Stimulated activated CD4-positive, alpha-beta T cell treated with anti-CD3 and anti-CD28 coated beads, Interleukin-2, amount 100 ng/mL, for 24 hours (primary cell): ENCODE data around the gene LTK.

ENCODE experiments used
- DNase-seq, 2 donors: peaks; one replicate each; pipeline ENCODE4 v3.0.0-alpha.2; 2020

LTK gene

DNA sequence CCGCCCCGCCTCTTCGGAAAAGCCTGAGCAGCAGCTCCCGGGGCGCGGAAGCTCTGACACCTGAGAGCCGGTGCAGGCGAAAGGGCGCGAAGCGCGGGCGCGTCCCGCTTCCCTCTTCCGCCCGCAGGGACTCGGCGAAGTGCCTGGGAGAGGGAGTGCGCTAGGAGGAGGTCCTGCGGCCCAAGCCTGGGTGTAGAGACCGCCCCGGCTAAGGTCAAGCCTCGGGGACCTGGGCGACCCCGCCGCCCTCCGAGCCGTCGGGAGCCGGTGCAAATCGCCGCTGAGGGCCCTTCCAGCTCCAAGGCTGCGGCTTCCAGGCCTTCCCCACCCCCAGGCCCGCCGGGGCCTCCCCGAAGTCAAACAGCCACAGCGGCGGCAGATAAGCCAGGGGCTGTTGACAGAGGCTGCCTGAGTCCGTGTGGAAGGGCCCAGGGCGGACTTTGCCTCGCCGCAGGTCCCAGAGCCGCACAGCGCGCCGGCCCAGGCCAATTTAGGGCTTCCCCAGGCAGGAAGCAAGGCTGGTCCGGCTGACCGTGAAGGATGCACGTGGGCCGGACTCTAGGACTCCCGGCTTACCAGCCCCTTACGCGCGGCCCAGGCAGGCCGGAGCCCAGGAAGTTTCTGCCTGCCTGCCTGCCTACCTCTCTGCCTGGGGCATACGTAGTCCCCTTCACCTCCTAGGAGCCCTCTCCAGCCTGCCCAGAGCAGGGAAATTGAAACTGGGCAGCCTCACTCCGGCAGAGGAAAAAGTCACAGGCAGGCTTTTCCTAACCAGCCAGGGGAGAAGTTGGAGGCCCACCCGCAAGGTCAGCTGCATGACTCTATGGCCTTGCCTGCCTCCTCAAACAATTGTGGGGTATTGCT, 17.7 kb downstream of the LTK start:
- peak in 1 of 2 donors; percentile 40 for DNase-seq

DNA sequence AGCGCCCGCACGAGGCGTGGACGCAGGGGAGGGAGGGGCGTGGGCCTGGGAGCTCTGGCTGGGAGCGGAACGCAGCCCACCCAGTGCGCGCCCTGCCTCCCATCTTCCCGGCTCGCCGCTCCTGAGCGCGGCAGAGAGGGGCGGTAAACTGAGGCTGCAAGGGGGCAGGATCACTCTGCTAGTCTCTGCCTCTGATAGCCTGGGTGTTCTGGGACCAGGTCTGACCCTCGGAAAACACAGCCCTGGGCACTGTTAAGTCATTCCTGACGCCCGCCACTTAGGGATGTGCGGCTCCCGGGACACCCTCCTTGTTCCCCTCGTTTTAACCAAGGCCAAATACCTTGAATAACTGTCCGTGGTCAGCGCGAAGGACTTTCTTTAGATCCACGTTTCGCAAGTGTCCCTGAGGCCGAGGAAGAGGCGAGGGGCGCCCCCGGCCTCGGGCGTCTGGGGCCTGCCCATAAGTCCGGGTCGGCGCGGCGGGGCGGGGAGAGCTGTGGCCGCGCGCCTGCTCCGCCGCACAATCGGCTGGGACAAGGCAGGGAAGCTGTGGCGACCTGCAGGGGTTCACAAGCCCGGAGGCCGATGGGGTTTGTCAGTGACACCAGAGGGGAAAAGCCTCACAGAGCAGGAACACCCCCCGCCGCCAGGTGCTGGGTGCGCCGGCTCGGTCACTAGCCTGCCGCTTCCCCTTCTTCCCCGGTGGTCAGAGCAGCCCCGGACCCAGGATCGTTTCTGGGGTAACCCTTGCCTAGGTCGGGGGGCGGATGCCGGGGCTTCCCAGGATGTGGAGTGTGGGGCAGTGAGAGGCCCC, 18.5 kb downstream of the LTK start:
- peak; percentile 53 to 54 for DNase-seq

DNA sequence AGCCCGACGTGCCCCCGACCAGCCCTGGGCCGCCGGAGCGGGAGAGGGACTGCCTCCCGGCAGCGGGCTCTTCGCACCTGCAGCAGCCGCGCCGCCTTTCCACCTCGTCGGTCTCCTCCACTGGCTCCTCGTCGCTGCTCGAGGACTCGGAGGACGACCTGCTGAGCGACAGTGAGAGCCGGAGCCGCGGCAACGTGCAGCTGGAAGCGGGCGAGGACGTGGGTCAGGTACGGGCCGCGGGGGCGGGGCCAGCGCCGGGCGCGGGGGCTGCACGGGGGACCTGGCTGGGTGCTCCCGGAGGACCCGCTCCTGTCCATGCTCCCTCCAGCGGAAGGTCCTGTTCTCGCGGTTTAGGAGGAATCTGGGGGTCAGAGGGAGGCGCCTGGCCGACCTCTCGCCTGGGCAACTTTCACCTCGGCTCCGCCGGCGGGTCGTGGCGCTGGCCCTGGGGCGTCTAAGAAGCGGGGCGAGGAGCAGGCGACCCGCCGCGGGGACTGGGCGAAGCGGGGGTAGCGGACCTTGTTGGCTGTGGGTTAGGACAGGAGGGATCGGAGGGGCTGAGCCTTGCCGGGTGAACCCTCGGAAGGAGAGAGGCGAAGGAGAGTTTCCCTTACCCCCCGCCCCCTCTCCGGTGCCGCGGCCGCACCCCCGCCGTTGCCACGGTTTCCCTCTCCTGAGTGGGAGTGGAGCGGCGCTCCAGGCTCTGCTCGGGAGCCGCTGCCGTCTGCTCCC, 19.3 kb downstream of the LTK start:
- peak; percentile 43 to 56 for DNase-seq

DNA sequence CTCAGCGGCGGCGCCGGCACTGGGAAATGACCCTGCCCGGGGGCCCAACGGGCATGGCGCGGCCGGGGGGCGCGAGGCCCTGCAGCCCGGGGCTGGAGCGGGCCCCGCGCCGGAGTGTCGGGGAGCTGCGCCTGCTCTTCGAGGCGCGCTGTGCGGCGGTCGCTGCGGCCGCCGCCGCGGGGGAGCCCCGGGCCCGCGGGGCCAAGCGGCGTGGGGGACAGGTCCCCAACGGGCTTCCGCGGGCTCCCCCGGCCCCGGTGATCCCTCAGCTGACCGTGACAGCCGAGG, 19.8 kb downstream of the LTK start:
- no peak for DNase-seq

DNA sequence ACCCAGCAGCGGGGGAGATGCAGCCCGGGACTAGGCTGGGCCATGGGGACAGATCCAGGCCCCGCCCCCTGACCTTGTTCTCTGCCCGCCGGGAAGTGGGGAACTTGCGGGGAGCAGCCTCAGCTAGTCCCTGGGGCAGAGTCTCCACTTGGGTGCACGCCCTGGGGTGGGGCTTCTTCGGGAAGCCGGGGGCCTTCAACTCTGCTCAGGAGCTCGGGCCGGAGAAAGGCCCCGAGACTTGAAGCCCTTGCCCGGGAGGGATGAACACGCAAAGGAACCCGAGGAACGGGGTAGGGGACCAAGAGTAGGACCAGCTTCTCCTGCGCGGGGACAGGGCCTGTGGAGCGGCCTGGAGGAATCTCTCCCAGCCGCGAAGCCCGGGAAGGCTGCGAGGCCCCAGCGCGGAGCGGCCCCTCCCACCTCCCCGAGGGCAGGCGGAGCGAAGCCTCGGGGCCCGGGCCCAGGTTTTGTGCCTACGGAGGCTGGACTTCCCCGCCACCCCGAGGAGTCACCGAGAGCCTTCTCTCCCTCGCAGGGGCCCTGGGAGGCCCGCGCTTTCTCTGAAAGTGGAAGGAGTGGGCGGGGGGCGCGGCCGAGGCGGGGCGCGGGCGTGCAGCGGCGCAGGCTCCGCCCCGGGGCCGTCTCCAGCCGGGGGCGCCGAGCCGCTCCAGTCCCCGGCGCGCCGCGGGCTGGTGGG, 20.3 kb downstream of the LTK start, which contains the start of gene ITPKA:
Gene ITPKA (plus strand): TSS at position 670 of the 697 bp plus-strand sequence. CDS start 54 bp downstream, outside the sequence.
- DNase-seq = peak; percentile 91 to 94

DNA sequence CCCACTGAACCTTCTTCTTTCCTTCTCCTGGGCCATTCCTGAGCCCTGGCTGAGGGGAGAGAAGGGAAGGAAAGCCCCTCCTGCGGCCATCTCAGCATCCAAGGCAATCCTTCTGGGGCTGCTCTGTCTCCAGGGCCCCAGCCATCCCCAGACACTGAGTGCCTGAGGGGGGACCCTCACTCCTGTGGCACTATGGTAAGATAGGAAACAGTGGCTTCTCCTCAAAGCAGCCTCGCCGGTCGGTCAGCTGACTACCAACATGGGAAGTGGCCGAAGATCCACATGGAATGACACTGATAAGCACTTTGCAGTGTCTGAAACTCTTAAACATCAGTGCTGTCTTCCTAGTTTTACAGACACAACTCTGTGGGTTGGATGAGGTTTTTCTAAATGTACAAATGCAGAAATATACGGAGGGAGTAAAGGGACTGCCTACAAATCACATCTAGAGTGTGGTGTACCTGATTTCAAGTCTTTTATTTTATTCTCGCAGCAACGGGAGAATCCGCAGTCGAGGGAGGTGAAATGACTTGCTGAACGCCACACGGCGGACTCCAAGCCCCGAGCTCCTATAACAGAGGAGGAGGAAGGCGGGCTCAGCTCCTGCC, 20.9 kb downstream of the LTK start:
- DNase-seq = no peak

DNA sequence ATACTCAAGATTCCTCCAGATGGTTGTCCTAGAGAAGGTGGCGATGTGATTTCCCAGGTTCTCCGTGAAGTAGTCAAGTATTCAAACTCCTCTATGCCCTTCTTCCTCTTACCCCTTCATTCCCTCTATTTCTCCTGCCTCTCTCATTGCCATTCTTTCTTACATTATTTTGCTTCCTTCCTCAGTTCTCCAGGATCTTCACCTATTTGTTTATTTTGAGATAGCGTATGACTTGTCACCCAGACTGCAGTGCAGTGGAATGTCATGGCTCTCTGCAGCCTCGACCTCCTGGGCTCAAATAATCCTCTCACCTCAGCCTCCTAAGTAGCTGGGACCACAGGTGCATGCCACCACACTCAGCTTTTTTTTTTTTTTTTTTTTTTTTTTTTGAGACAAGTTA, 21.7 kb downstream of the LTK start:
- DNase-seq = no peak

DNA sequence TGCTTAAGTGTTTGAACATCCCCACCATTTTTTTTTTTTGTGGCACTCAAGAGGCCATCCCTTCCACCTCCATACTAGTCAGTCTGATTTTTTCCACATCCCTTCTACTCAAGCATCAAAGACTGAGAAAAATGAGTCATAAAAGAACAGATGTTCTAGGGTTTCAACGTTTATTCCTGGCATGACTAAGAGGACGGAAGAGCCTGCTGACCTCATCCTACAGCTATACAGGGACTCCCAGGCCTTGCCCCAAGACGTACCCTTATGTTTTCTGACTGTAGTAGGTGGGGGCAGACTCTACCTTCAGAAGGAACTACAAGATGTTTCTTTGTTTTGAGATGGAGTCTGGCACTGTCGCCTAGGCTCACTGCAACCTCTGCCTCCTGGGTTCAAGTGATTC, 23.3 kb downstream of the LTK start:
- DNase-seq = peak in 1 of 2 donors; percentile 37

DNA sequence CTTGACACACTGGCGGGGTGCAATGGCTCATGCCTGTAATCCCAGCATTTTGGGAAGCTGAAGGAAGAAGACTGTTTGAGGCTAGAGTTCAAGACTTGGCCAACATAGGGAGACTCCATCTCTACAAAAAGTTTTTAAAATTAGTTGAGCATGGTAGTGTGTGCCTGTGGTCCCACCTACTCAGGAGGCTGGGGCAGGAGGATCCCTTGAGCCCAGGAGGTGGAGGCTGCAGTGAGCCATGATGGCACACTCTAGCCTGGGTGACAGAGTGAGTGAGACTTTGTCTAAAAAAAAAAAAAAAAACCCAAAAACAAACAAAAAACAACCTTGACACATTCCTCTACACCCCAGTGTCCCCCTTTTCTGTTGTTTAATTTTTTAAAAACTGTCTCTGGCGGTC, 24.0 kb downstream of the LTK start:
- DNase-seq = no peak

DNA sequence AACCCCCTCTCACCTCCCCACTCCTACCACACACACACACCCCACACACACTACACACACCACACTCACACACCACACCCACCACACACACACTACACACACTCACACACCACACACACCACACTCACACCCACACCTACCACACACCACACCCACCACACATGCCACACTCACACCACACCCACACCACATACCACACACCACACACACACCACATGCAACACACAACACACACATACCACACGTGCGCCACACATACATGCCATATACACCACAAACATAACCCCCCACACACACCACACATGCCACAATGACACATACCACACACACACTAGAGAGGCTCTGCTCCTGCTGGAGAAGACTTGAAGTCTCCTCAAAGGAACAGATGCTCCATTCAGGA, 25.8 kb downstream of the LTK start:
- peak; percentile 35 to 38 for DNase-seq

DNA sequence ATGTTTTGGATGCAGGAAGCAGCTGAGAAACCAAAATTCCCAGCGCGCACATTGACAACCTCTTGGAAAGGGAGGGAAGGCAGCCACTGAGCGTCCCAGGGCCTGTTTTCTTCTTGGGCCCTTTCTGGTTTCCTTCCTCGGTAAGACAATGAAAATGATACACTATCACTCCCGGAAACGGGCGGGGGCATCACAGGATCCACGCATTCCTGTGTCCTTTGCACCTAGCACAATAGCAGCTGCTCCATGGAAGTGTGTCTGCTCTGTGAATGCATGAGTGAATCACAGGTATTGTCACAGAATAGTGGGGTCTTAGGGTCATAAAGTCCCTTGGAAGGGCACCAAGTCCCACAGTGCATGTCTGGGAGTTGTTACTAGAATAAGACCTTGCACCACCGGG, 26.2 kb downstream of the LTK start:
- DNase-seq = no peak

DNA sequence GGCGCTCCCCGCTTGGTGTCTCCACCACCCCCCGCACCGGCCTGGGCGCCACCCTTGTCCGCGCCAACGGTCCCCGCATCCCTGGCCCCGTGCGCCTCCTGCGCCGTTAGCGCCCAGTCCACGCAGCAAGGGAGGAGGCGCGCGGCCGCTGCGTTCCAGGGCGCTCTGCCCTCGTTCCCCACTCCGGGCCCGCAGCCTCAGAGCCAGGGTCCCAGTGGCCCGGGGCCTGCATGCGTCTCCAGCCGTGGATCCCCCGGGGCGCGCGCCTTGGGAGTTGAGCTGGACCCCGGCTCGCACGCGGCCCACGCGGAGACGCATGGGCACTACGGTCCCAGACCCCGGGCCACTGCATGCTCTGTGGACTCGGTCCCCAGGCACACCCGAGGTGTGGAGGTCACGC, 27.3 kb downstream of the LTK start:
- DNase-seq = no peak

DNA sequence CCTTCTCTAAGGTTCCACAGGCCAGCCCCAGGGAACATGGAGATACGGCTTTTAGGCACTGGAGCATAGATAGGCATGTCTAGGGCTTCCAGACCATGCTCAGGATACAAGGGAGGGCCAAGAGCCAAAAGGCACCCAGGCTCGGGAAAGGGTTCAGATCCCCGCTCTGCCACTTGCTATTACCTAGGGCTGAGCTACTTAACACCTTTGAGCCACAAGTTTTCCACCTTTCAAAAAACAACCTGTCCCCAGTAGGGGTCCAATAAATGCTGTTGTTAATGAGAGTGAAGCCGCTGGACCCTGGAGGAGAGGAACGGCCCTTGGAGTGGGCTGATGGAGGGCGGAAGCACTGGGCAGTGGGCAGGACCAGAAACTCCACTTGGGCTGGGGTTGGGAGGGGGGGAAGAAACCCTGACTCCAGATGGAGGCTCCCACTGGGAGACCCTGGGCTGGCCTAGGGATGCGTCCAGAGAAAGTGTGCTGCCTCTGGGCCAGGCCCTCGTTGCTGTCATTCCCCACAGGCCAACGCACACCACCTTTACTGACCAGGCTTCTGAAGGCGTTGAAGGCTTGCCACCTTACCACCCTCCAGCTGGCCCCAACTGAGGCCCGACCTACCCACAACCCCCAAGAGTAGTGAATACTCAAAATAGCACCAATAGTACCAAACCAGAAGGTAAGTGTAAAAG, 28.5 kb downstream of the LTK start:
- no peak for DNase-seq

DNA sequence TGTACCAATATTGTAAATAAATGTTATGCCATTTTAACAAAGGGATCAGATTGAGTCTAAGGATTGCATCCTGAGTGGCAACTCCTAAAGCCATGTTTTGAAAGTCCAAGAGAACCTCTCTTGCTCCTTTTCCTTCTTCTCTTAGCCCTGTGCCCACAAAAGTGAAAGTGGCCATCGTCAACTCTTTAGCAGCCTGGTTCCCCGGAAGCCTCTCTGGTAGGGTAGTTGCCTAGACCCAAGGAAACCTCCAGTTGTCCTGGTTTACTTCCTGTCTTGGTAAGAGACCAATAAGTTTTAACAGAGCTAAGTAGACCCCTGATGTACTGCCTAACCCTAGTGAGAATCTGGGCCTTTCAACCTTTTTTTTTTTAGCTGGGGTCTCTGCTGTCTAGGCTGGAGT, 30.1 kb downstream of the LTK start:
- DNase-seq = no peak

DNA sequence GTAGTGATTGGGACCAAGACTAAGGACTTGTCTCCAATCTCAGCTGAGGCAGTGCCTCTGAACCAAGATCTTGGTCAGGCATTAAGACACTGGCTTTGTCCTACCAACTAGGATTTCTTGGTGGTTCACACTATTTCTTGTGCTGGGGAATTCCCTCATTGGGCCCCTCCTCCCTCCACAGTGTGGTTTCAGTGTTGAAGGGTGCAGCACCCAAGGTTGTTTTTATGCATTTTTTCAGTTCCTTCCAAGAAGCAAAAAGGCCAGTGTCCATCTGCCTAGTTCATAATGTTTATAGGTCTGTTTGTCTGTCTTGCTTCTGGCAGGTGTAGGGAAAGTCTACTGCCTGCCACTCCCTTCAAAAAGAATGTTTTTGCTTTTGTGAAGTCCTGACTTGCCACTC, 30.5 kb downstream of the LTK start:
- peak; percentile 35 to 44 for DNase-seq

DNA sequence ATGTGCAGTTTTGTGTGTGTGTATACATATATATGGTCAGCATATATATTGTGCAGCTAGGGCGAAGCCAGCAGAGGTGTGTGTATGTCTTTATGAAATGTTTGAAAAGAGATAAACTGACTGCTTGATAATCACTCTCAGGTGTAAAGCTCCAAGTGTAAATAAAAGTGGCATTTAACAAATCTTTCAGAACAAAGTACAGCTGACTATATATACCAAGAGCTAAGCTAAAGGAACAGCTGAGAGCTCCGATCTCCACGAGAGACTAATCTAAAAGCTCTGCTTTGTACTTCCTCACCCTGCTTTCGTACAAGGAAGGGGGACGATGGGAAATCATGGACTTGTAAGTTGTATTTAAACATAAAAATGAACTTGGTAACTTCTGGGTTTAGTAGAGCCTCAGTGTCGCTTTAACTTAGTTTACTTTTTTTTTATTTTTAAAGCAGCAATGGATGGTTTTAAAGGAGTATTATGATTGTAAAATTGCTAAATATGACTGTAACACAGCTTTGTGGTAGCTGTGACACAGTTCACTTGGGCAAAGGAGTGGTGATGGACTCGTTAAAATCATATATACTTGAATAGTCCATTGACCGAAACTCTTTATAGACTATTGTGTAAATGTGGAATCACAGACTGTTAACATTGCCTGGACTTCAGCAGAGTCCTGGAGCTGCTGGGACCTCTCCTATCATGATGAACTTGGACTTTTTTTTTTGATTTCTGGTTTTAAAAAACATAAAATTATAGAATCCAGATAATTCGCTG, 31.3 kb downstream of the LTK start:
- no peak for DNase-seq

DNA sequence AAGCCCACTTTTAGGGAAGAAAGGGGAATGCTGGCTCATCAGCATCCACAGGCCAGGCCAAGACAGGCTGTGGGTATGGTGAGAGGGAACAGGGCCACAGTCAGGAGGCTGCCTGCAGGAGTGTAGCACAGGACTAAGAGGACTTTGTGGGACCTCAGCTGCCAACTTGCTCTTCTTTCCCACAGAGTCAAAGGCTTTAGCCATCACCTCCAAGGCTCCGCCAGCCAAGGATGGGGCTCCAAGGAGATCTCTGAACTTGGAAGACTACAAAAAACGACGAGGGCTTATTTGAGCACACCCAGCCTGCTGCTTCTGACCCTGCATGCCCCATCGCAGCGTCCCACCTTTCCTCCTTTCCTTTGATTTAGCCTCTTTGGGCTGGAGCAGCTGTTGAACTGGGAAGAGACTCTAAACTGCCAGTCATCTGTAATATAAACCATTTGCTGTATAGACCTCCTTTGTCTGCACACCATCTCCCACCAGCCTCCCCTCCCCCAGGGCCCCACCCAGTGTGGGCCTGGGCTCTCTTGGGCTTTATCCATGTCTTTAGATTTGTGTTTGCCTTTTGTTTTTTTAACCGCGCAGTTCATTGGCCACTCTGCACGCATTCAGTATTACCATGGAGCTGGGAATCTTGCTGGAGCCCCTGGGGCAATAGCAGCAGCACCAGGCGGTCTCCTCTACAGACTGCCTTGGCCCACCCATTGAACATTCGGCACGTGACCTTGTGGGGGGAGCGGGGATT, 33.1 kb downstream of the LTK start:
- DNase-seq = no peak

DNA sequence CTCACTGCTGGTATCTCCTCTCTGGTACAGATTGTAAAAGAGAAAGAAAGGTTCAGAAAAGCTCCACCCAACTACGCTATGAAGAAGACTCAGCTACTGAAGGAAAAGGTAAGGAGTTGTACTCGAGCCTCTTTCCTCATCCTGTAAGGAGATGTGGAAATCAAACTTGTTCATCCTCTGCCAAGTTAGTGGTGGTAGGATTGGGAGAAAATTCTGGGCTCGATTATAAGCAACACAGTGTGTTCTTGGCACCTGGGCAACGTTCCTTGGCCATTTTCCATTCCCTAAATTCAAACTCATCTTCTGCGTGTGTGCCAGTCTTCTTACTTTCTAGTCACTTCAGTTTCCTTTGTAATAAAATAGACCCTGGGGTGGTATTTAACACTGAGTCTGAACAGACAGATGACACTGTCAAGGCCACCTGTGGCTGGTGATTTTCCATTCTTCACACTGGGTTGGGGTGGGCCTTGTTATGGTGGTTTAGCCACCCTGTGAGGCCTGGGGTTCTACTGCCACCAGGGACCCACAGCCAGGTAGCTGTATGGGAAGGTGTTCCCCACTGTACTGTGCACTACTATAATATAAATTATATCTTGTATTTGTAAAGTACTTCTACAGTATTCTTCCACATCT, 37.1 kb downstream of the LTK start:
- no peak for DNase-seq

DNA sequence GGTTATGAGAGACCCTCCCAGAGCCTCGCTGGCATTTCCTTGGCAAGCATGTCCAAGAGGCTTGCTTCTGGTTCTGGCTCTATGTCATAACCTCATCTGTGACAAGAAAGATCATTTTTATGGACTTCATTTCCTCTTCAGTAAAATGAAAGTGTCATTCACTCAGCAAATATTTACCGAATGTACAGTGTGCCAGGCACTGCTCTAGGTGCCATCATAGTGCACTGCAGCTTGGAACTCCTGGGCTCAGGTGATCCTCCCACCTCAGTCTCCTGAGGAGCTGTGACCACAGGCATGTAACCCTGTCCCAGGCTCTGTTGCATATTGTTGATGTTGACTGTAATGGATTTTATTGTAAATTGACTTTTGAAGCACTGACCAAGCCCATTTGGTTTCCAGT, 38.7 kb downstream of the LTK start:
- DNase-seq = no peak

DNA sequence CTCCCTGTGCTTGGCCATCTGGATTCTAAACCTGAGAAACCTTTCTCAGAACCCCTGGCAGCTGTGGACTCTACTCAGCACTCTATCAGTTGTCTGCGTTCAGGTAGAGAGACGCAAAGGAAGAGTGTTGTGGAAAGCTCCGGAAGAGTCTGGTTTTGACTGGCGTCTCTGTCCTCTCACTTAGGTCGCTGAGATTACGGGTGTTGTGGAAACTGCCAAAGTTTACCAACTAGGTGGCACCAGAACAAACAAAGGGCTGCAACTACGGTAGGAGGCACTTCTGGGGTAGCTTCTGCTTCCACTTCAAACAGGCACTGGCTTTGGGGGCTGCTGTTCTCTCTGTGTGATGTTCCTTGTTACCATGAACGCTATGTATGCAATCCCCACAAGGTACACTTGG, 39.2 kb downstream of the LTK start:
- no peak for DNase-seq
